ENCODE measurements around the gene KRT16. TPM values are rescaled to one million over a fixed set of nuclear protein-coding genes. Genes with fewer than 3 reads are reported as not detected.
"Not testable (repeated sequence)": the region's sequence is repeated elsewhere in the genome, so short reads cannot be mapped to it uniquely, and the experiment has no call there.

KRT16 gene
- total and polyA plus RNA-seq, 2 donors: 0.20 TPM; not detected in 1

DNA sequence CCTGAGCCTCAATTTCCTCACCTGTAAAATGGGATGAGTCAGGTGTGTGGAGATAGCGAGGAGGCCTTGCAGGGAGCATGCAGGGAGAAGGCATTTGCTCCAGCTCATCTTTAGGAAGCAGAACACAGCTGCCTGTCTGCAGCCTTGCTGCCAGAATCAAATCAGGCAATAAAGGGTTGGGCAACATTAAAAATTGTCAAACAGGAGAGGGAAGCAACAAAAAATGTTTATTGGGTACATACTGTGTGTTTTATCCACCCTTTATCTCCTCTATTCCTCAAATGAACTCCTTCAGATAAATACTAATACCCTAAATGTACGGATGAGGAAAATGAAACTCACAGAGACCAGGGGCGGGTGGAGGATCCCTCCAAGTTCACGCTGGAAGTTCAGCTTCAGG lies 12.2 kb downstream of the KRT16 start:
- no peaks in the 10 kb centered on the region for H3K4me1 ChIP-seq (ENCODE audit: insufficient read depth)
- no peak for DNase-seq (ENCODE audit: extremely low spot score)
- H3K4me3 ChIP-seq (ENCODE audit: low read depth, low read length): no peak overlapping the region
- no peaks in the 10 kb centered on the region for H3K36me3 ChIP-seq (ENCODE audit: insufficient read depth)
- no peak overlapping the region for H3K27ac ChIP-seq (ENCODE audit: low read depth)
- 51% methylated on average over 4 of the region's 4 CpGs for WGBS

DNA sequence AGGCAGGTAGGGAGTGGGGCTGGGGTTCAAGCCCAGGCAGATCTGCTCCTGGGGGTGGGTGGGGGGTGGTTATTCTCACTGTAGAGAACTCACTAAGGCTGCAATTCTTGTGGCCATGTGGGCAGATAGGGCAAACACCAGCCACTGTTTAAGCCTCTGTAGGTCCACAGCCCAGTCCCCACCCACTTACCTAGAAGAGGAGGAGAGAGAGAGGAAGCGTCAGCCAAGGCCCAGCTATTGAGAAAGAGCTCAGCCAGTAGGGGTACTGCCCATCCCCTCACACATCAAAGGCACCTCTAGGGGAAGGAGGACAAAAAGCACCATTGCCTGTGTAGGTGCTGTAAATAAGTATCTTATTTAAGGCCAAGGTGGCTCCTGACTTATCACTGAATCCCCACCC lies 12.9 kb downstream of the KRT16 start:
- DNase-seq (ENCODE audit: extremely low spot score): no peak
- Histone ChIP-seq H3K4me1 (ENCODE audit: insufficient read depth) (no peaks in the 10 kb centered on the region), H3K36me3 (ENCODE audit: insufficient read depth) (no peaks in the 10 kb centered on the region), H3K4me3 (ENCODE audit: low read depth, low read length) (no peak overlapping the region), H3K27ac (ENCODE audit: low read depth) (no peak overlapping the region)
- WGBS: 66% methylated on average over 1 of the region's 1 CpG

DNA sequence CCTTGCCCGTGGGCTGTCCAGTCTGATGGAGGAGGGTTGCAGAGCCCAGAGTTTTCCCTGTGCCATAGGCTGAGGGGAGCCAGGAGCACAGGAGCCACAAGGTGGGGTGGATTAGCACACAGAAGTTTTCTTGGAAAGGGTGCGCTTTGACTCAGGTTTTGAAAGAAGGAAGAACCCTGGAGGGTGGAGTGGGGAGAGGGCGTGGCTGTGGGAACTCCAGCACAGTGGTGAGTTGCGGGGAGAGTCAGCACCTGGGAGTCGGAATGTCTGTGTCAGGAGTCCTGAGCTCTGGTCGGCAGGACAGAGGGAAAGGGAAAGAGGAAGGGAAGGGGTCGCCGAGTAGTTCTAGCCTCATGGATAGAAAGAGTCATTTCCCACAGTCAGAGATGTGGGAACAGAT lies 17.0 kb downstream of the KRT16 start:
- Histone ChIP-seq H3K36me3 (ENCODE audit: insufficient read depth) (no peaks in the 10 kb centered on the region), H3K27ac (ENCODE audit: low read depth) (no peak overlapping the region), H3K4me1 (ENCODE audit: insufficient read depth) (no peaks in the 10 kb centered on the region), H3K4me3 (ENCODE audit: low read depth, low read length) (no peak overlapping the region)
- WGBS: 76% methylated on average over 8 of the region's 8 CpGs
- no peak for DNase-seq (ENCODE audit: extremely low spot score)

DNA sequence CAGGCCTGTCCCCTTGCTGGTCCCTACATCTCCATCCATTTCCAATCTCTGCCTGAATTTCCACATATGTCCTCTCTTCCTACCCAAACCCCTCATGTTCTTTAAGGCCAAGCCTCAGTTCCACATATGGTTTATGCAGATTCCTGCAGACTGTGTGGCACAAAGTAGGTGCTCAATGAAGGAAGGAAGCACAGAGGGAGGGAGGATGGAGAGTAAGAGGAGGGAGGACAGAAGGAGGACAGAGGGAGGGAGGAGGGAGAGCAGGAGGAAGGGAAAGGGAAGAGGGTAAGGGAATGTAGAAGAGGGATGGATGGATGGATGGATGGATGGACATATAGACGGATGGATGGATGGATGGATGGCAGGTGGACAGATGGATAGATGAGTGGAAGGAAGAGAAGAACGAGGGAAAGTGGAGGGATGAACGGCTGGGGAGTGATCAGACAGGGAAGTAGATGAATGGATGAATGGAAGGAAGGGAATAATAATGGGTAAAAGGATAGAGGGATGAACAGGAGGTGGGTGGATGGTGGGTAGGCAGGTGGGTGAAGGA lies 18.1 kb downstream of the KRT16 start:
- Histone ChIP-seq H3K4me1 (ENCODE audit: insufficient read depth) (no peaks in the 10 kb centered on the region), H3K27ac (ENCODE audit: low read depth) (no peak overlapping the region), H3K36me3 (ENCODE audit: insufficient read depth) (no peaks in the 10 kb centered on the region), H3K4me3 (ENCODE audit: low read depth, low read length) (no peak overlapping the region)
- no peak for DNase-seq (ENCODE audit: extremely low spot score)
- WGBS: 66% methylated on average over 3 of the region's 3 CpGs

DNA sequence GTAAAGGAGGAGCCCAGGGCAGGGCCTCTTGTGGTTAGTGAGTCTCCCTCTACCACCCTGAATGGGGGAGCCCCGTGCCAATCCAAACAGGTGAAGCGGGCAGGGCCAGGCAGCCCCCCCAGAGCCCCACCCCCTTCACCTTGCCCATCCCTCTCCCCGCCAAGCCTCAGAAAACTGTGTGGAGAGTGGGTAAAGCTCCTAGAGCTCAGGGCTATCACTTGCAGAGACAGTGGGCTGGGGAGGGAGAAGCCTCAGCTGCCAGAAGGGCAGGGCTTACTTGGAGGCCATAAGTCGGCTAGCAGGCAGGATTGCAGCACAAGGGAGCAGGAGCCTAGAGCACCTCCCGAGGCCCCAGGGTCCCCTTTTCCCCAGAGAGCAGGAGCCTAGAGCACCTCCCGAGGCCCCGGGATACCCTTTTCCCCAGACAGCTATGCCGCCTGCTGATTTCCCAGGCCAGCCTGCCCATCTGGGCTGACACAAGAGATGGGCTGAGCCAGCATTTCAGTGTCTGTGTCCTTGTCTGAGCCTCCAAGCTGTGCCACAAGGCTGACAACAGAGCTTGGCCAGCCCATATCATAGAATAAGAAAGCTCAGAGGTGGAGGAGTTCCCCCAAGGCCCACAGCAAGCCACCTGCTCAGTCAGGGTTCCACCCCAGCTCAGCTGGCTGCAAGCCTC lies 19.1 kb downstream of the KRT16 start:
- Histone ChIP-seq H3K4me1 (ENCODE audit: insufficient read depth) (no peaks in the 10 kb centered on the region), H3K4me3 (ENCODE audit: low read depth, low read length) (no peak overlapping the region), H3K27ac (ENCODE audit: low read depth) (no peak overlapping the region), H3K36me3 (ENCODE audit: insufficient read depth) (no peaks in the 10 kb centered on the region)
- 65% methylated on average over 8 of the region's 8 CpGs for WGBS
- DNase-seq (ENCODE audit: extremely low spot score): no peak

DNA sequence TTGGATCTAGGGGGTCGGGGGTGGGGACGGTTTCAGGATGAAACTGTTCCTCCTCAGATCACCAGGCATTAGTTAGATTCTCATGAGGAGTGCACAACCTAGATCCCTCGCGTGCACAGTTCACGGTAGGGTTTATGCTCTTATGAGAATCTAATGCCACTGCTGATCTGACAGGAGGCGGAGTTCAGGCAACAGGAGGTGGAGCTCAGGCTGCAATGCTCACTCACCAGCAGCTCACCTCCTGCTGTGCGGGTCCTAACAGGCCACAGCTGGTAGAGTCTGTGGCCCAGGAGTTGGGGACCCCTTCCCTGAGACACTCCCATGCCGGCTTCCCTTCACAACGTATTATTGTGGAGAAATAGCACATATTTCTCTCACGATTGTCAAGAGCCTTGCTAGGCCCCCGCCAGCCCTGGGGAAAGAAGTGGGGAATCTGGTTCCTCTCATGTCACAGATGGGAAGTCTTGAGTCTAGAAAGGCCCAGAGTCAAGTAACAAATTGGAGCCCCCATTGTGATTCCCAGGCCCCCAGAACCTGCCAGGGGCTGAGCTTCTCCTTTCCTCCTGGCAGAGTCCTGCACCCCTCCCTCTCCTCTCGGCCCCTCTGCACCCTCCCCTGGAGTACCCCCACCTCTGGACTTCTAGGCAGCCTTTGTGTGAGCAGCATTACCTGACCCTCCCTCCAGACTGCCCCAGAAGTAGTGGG lies 19.8 kb downstream of the KRT16 start:
- Histone ChIP-seq H3K36me3 (ENCODE audit: insufficient read depth) (no peaks in the 10 kb centered on the region), H3K4me1 (ENCODE audit: insufficient read depth) (no peaks in the 10 kb centered on the region), H3K4me3 (ENCODE audit: low read depth, low read length) (no peak overlapping the region), H3K27ac (ENCODE audit: low read depth) (no peak overlapping the region)
- WGBS: 65% methylated on average over 12 of the region's 12 CpGs
- DNase-seq (ENCODE audit: extremely low spot score): no peak

DNA sequence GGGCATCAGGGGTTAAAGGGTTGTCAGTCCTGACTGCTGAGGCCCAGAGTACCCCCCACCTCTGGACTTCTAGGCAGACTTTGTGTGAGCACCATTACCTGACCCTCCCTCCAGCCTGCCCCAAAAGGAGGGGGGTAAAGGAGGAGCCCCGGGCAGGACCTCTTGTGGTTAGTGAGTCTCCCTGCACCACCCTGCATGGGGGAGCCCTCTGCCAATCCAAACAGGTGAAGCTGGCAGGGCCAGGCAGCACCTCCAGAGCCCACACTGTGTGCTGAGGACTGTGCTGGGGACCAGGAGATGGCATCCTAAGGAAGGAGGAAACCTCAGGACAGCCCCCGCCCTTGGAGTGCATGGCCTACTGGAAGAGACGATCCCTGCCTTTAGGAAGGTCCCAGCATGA lies 23.3 kb downstream of the KRT16 start:
- Histone ChIP-seq H3K36me3 (ENCODE audit: insufficient read depth) (no peaks in the 10 kb centered on the region), H3K4me3 (ENCODE audit: low read depth, low read length) (no peak overlapping the region), H3K27ac (ENCODE audit: low read depth) (no peak overlapping the region), H3K4me1 (ENCODE audit: insufficient read depth) (no peaks in the 10 kb centered on the region)
- no peak for DNase-seq (ENCODE audit: extremely low spot score)
- 65% methylated on average over 3 of the region's 3 CpGs for WGBS

DNA sequence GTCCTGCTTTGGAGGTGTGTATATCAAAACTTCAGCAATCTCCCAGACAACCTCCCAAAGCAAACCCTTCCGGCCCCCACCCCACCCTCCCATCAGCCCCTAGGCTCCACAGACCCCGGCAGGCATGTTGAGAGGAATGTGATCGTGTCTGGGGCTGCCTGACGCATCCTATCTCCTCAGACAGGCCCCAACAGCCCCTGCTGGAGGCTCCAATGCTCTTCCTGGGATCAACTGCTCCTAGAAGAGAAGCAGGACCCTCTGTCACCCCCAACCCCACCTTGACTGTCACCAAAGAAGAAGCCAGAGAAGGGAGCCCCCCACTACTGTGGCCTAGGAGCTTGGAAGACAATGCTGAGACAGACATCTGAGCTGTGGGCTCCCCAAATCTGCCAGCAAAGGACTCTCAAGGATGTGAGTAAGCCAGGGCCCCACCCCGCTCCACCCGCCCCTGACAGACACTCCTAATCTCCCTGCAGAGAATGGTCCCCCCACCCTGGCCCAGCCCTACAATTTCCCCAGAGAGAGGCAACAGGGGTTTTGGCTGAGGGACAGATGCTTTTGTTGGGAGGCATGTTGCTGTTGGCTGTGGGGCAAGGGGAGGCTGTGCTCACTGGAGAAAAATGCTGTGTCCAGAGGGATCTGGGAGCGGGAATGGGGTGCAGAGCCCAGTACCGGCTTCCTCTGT lies 24.3 kb downstream of the KRT16 start:
- no peak for DNase-seq (ENCODE audit: extremely low spot score)
- no peak overlapping the region for H3K27ac ChIP-seq (ENCODE audit: low read depth)
- H3K36me3 ChIP-seq (ENCODE audit: insufficient read depth): no peaks in the 10 kb centered on the region
- H3K4me3 ChIP-seq (ENCODE audit: low read depth, low read length): no peak overlapping the region
- WGBS: 74% methylated on average over 8 of the region's 8 CpGs
- H3K4me1 ChIP-seq (ENCODE audit: insufficient read depth): no peaks in the 10 kb centered on the region

DNA sequence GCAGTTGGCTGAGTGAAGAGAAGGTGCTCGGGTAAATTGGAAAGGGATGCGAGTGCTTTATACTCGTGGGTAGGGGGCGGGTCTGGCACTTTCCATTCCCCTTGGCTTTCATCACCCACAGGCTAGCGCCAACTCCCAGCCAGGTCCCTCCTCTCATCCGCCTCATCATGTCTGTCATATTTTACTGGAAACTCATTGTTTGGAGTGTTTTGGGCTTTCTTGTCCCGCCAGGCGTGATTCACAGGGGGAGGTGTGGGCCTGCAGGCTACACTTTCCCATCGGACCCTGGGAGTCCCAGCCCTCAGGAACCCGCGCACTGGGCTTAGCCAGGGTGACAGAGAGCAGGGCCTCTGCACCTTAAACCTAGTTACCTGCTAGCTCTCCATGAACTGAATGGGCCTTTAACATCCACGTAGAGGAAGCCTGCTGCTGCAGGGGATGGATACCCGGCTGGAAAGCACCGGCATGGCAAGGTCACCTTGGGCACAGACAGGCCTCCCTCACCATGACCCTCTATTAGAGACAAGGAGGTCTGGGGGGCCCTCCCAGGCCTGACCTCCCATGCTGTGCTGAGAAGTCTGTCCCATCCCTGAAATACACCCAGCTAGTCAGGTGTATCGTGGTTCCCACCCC lies 25.6 kb downstream of the KRT16 start, which contains the start of gene KRT14:
Gene KRT14, minus strand, starts transcription at position 33 of the 633 bp plus-strand sequence. CDS start 61 bp downstream, outside the sequence.
- no peaks in the 10 kb centered on the region for H3K36me3 ChIP-seq (ENCODE audit: insufficient read depth)
- H3K27ac ChIP-seq (ENCODE audit: low read depth): no peak within 1 kb of the TSS
- H3K4me3 ChIP-seq (ENCODE audit: low read depth, low read length): no peak within 1 kb of the TSS
- no peaks in the 10 kb centered on the region for H3K4me1 ChIP-seq (ENCODE audit: insufficient read depth)
- DNase-seq (ENCODE audit: extremely low spot score): no peak
- 84% methylated on average over 15 of the region's 15 CpGs for WGBS

DNA sequence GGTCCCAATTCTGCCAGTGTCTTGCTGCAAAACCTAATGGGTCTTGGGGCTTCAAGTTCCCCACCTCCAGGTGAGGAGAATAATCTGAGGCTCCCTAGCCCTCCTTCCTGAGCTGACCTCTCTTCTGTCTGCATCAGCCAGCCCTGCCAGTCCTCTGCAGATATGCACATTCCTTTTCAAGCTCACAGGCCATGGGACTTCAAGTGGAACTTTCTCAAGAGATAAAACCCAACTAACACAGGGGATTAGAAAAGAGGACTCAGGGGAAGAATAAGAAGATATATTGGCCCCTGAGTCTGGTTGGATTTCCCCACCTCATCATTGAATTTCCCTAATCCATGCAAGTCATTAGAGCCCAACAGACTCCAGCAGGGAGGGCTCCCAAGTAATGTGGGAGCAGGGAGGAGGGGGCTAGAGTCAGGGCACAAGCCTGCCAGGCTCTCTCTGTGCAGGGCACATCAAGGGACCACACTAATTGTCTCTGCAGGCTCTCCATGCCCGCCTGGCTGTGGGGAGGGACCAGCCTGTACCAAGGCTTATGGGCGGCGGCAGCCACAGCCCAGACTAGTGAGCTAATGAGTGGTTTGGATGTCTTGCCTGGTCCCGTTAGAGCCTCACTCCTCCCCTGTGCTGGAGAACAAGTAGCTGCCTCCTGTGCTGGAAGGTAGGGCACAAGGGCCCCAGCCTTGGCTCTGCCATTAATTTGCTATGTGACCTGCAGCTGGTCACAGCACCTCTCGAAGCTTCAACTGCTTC lies 27.1 kb downstream of the KRT16 start:
- no peak for DNase-seq (ENCODE audit: extremely low spot score)
- H3K4me1 ChIP-seq (ENCODE audit: insufficient read depth): no peaks in the 10 kb centered on the region
- H3K36me3 ChIP-seq (ENCODE audit: insufficient read depth): no peaks in the 10 kb centered on the region
- no peak overlapping the region for H3K4me3 ChIP-seq (ENCODE audit: low read depth, low read length)
- WGBS: 80% methylated on average over 5 of the region's 5 CpGs
- no peak overlapping the region for H3K27ac ChIP-seq (ENCODE audit: low read depth)

DNA sequence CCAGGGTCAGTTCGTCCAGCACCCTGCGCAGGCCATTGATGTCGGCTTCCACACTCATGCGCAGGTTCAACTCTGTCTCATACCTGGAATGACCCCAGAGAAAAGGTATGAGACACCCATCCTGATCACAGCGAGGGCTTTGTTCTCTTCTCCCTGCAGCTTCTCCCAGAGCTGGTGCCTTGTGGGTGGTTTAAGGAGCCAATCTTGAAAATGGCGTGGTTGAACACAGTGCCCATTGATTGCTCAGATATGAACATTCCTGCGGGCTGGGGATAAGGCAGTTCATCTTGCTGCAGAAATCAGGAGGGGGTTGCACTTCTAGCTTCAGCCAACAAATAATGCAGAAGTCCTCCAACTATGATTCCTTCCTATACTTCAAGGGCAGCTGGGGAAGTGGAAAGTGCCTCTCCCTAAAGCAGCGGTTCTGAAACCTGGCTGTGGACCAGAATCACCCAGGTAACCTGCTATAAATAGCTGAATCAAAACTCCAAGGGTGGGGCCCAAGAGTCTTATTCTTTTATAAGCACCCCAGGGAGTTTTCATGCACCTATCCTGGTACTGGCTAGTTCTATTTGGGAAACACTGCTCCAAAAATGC lies 28.1 kb downstream of the KRT16 start:
- WGBS: 86% methylated on average over 8 of the region's 8 CpGs
- H3K27ac ChIP-seq (ENCODE audit: low read depth); DNase-seq (ENCODE audit: extremely low spot score); H3K4me1 ChIP-seq (ENCODE audit: insufficient read depth); H3K4me3 ChIP-seq (ENCODE audit: low read depth, low read length); H3K36me3 ChIP-seq (ENCODE audit: insufficient read depth): not testable (repeated sequence)

DNA sequence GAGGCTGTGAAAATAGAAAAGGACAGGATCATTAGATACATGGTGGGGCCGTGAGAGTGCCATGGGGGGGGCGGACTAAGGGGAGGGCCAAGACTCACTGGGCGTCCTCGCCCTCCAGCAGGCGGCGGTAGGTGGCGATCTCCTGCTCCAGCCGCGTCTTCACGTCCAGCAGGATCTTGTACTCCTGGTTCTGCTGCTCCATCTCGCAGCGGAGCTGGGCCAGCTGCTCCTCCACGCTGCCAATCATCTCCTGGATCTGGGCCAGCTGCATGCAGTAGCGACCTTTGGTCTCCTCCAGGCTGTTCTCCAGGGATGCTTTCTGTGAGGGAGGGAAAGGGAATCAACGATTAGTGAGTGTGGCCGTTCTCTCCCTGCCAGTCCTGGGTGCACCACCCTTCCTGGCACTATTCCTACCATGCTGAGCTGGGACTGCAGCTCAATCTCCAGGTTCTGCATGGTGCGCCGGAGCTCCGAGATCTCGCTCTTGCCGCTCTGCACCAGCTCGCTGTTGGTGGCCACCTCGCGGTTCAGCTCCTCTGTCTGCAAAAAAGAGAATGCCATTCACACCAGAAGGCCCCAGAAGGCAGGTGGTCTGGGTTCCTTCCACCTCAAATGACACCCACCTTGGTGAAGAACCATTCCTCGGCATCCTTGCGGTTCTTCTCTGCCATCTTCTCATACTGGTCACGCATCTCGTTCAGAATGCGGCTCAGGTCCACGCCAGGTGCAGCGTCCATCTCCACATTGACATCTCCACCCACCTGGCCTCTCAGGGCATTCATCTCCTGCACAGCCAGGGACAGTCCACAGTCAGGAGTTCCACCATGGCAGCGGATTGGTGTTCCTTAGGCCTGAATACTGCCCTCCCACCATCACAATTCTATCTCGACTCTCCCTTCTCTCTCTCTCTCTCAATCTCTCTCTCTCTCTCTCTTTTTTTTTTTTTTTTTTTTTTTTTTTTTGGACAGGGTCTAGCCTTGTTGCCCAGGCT lies 29.1 kb downstream of the KRT16 start:
- Histone ChIP-seq H3K4me1 (ENCODE audit: insufficient read depth) (no peaks in the 10 kb centered on the region), H3K27ac (ENCODE audit: low read depth) (no peak overlapping the region), H3K36me3 (ENCODE audit: insufficient read depth) (no peaks in the 10 kb centered on the region), H3K4me3 (ENCODE audit: low read depth, low read length) (no peak overlapping the region)
- no peak for DNase-seq (ENCODE audit: extremely low spot score)
- 83% methylated on average over 33 of the region's 33 CpGs for WGBS
